Measurements from ENCODE around the gene JTB. TPM values are rescaled to one million over a fixed set of nuclear protein-coding genes. Genes with fewer than 3 reads are reported as not detected.
A peak's percentile ranks its signal among the peaks of the same experiment; 100 is the strongest.

The JTB gene
- total and polyA plus RNA-seq, 2 experiments from 2014 or later: 183 to 242 TPM

DNA sequence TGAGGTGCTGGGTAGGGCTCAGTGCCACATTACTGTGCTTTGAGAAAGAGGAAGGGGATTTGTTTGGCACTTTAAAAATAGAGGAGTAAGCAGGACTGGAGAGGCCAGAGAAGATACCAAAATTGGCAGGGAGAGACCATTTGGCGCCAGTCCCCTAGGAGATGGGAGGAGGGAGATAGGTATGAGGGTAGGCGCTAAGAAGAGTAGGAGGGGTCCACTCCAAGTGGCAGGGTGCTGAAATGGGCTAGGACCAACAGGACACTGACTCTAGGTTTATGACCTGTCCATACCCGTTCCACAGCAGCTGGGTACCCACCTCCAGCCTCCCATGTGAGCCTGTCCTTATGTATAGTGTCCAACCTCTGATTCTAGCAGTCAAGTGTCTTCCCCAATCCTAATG is 18.0 kb downstream of the JTB start:
- 80 to 86% methylated on average over 3 of the region's 3 CpGs for WGBS, 2 experiments (ENCODE audit: low coverage in 1 of 2, low lambda C conversion rate in 2 of 2, missing lambda C conversion rate in 2 of 2)
- peaks cover 69% of the 10 kb centered on the region for H3K79me2 ChIP-seq (ENCODE audit: insufficient read depth)
- H2AFZ ChIP-seq: no peak overlapping the region
- H3K4me1 ChIP-seq (ENCODE audit: insufficient read depth): peaks cover 12% of the 10 kb centered on the region
- no peak overlapping the region for H3K4me2 ChIP-seq (ENCODE audit: unreplicated experiment)
- no peak overlapping the region for H3K9ac ChIP-seq
- no peaks in the 10 kb centered on the region for H3K27me3 ChIP-seq (replicated peaks; ENCODE audit: insufficient read depth)
- H3K36me3 ChIP-seq (ENCODE audit: low read depth): no peaks in the 10 kb centered on the region
- no peak for DNase-seq
- peaks cover 9% of the 10 kb centered on the region; the same call in 1 of the 2 replicates for H3F3A ChIP-seq (ENCODE audit: insufficient read depth)
- no peak overlapping the region for H3K4me3 ChIP-seq
- H3K27ac ChIP-seq: 0 out of 2 replicates have a peak overlapping the region, but pooled peaks have one; percentile 11
- H3K9me2 ChIP-seq (ENCODE audit: insufficient read depth): no peaks in the 10 kb centered on the region
- in situ Hi-C loops (cut with MboI): no loop called here
- TF ChIP-seq EZH2 (IDR thresholded peaks at IDR 0.05; ENCODE audit: insufficient read depth, poor library complexity, severe bottlenecking): no peak
- TF ChIP-seq EZH2phosphoT487 (IDR thresholded peaks at IDR 0.05; ENCODE audit: insufficient read depth, low read depth): no peak
- H3K9me3 ChIP-seq (ENCODE audit: low read depth): no peaks in the 10 kb centered on the region
- no peaks in the 10 kb centered on the region for H4K20me1 ChIP-seq (ENCODE audit: insufficient read depth)

DNA sequence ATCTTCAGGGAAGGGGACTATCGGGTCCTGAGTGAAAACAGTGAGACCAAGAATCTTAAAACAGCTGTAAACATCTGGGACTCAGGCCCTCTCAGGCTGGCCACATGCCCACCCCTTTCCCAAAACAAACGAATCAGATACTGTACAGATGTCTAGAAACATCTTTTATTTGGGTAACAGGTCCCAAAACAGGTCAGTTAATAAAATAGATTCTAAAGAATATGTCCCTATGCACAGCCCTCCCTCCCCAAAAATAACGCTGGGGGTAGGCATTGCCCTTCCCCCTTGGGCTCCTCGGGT is 18.6 kb downstream of the JTB start:
- Histone ChIP-seq H3K9ac (peak overlapping the region; percentile 90), H3K27ac (0 out of 2 replicates have a peak overlapping the region, but pooled peaks have one; percentile 11), H3K4me2 (ENCODE audit: unreplicated experiment) (peak overlapping the region; percentile 6), H2AFZ (peak overlapping the region; percentile 63; the same call in 1 of the 2 replicates), H3K36me3 (ENCODE audit: low read depth) (no peaks in the 10 kb centered on the region), H3K27me3 (replicated peaks; ENCODE audit: insufficient read depth) (no peaks in the 10 kb centered on the region), H3K4me1 (ENCODE audit: insufficient read depth) (peaks cover 8% of the 10 kb centered on the region), H3F3A (ENCODE audit: insufficient read depth) (peaks cover 9% of the 10 kb centered on the region; the same call in 1 of the 2 replicates), H3K4me3 (peak overlapping the region; percentile 90), H3K9me2 (ENCODE audit: insufficient read depth) (no peaks in the 10 kb centered on the region), H3K9me3 (ENCODE audit: low read depth) (no peaks in the 10 kb centered on the region), H3K79me2 (ENCODE audit: insufficient read depth) (peaks cover 69% of the 10 kb centered on the region), H4K20me1 (ENCODE audit: insufficient read depth) (no peaks in the 10 kb centered on the region)
- in situ Hi-C loops (cut with MboI): no loop called here
- TF ChIP-seq EZH2phosphoT487 (IDR thresholded peaks at IDR 0.05; ENCODE audit: insufficient read depth, low read depth): no peak
- 3 to 8% methylated on average over 4 of the region's 4 CpGs for WGBS, 2 experiments (ENCODE audit: low coverage in 1 of 2, low lambda C conversion rate in 2 of 2, missing lambda C conversion rate in 2 of 2)
- no peak for DNase-seq

DNA sequence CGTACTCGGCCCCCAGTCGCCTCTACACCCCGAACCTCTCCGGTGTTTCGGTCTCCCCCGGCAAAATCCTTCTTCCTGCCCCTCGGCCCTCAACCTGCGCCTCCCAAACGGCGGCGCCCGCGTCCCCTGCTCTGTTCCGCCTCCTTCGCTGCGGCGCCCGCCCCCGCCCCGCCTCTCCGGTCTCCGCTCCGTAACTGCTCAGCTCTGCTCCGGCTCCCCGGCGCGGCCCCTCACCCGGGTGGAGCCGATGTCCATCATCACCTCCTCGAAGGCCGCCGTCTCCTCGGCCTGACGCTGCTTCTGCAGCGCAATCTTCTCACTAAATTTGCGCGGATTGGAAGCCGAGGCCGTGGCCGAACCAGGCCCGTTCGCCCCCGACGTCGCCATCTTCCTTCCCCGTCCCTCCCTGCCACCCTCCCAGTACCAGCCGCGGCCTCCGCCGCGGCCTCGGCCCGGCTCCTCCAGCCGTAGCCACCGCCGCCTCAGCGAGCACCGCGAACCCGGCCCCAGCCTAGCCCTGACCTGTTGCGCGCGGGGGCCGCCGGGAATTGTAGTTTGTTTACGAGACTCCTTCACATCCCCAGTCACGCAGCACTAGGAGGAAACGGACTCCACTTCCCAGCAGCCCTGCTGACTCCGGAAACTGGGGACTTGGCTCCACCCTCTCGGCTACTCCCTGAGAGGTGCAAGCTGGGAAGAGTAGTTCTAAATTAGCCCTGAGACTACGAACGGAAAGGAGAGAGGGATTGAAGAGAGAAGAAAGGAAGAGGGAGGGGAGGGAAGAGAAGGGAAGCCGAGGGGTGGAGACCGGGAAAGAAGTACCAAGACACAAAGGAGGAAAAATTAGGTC is 19.1 kb downstream of the JTB start, which contains the start of gene CRTC2:
CRTC2 (minus strand) TSS at position 502 of the 850 bp plus-strand sequence; CDS start at position 387, 115 bp downstream.
- Histone ChIP-seq H3K27ac (peak within 1 kb of the TSS; percentile 70), H3K9ac (peak within 1 kb of the TSS; percentile 90), H3K27me3 (replicated peaks; ENCODE audit: insufficient read depth) (no peaks in the 10 kb centered on the region), H3F3A (ENCODE audit: insufficient read depth) (peaks cover 9% of the 10 kb centered on the region; the same call in 1 of the 2 replicates), H3K4me1 (ENCODE audit: insufficient read depth) (peaks cover 8% of the 10 kb centered on the region), H3K9me3 (ENCODE audit: low read depth) (no peaks in the 10 kb centered on the region), H3K4me3 (peak within 1 kb of the TSS; percentile 90), H4K20me1 (ENCODE audit: insufficient read depth) (no peaks in the 10 kb centered on the region), H3K4me2 (ENCODE audit: unreplicated experiment) (peak within 1 kb of the TSS; percentile 95), H2AFZ (peak within 1 kb of the TSS; percentile 84), H3K36me3 (ENCODE audit: low read depth) (no peaks in the 10 kb centered on the region), H3K79me2 (ENCODE audit: insufficient read depth) (peaks cover 73% of the 10 kb centered on the region), H3K9me2 (ENCODE audit: insufficient read depth) (no peaks in the 10 kb centered on the region)
- TF ChIP-seq EZH2phosphoT487 (IDR thresholded peaks at IDR 0.05; ENCODE audit: insufficient read depth, low read depth): no peak
- no peak for TF ChIP-seq EZH2 (IDR thresholded peaks at IDR 0.05; ENCODE audit: insufficient read depth, poor library complexity, severe bottlenecking)
- peak; percentile 100 for DNase-seq
- in situ Hi-C loops (cut with MboI): no loop called here
- 1% methylated on average over 31 to 74 of the region's 75 CpGs for WGBS, 2 experiments (ENCODE audit: low coverage in 1 of 2, low lambda C conversion rate in 2 of 2, missing lambda C conversion rate in 2 of 2)

DNA sequence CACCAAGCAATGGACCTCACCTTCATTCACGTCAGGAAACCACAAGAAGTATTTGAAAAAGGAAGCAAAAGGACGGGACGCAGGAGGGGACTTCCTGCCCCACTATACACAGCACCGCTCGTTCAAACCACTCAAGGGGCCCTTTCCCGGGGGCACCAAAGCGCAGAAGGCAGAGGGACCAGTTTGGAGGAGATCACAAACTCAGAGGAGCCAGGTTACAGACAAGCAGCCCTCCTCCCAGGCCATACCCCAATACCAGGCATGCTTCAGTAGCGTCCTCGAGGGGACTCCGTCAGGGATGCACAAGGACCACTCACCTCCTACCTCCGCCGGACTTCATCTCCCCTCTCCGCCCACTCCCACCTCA is 19.7 kb downstream of the JTB start:
- in situ Hi-C loops (cut with MboI): no loop called here
- 0 to 4% methylated on average over 12 to 13 of the region's 13 CpGs for WGBS, 2 experiments (ENCODE audit: low coverage in 1 of 2, low lambda C conversion rate in 2 of 2, missing lambda C conversion rate in 2 of 2)

More for the DNA sequence above, 19.7 kb downstream of the JTB start:
- Histone ChIP-seq H3K79me2 (ENCODE audit: insufficient read depth) (peaks cover 73% of the 10 kb centered on the region), H3K9me3 (ENCODE audit: low read depth) (no peaks in the 10 kb centered on the region), H3K9me2 (ENCODE audit: insufficient read depth) (no peaks in the 10 kb centered on the region), H3K36me3 (ENCODE audit: low read depth) (no peaks in the 10 kb centered on the region), H4K20me1 (ENCODE audit: insufficient read depth) (no peaks in the 10 kb centered on the region), H3K9ac (peak overlapping the region; percentile 90), H3K4me3 (peak overlapping the region; percentile 90), H2AFZ (peak overlapping the region; percentile 84), H3K4me1 (ENCODE audit: insufficient read depth) (peaks cover 8% of the 10 kb centered on the region), H3K27me3 (replicated peaks; ENCODE audit: insufficient read depth) (no peaks in the 10 kb centered on the region), H3K4me2 (ENCODE audit: unreplicated experiment) (peak overlapping the region; percentile 95), H3K27ac (peak overlapping the region; percentile 70), H3F3A (ENCODE audit: insufficient read depth) (peaks cover 6% of the 10 kb centered on the region; the same call in 1 of the 2 replicates)
- TF ChIP-seq EZH2phosphoT487 (IDR thresholded peaks at IDR 0.05; ENCODE audit: insufficient read depth, low read depth) (no peak), EZH2 (IDR thresholded peaks at IDR 0.05; ENCODE audit: insufficient read depth, poor library complexity, severe bottlenecking) (no peak)
- no peak for DNase-seq

All from GM23248 (cell line).